ENCODE data around the gene ARHGAP45. TPM values are rescaled to one million over a fixed set of nuclear protein-coding genes. Genes with fewer than 3 reads are reported as not detected.

ARHGAP45 gene
- total RNA-seq, 2 experiments from 2014 or later = 861 to 878 TPM

DNA sequence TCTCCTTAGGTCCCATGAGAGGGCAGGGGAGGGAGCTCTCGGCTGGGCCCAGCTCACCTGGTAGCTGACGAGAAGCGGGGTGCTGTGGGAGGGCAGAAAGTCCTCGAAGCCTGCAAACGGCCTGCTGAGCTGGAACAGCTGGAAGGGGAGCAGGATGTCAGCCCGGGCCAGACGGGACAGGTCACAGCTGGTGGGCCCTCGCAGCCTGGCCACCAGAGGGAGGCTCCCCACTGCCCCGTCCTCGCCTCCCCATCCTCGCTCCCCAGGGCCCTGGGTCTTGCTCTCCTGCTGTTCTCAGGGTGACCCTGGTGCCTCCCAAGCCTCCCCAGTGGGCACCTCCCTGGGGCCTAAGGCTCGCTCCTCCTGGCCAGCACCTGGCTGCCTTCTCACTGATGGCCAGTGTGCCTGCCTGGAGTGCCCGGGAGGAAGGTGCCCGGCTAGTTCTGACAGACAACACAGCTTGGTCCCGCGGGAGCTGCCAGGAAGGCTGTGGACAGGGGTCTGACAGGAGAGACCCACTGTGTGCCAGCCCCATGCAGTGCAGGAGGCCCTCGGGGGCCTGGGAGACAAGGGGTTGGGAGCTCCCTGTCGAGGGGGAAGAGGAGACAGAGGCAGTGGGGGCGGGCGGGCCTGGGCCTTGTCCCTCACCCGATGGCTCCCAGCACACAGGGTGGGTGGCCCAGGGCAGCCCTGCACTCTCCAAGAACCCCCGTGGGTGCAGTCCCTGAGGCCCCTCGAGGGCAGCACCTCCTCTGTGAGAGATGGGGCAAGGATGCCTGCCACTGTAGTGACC lies 57.1 kb downstream of the ARHGAP45 start:
- no peak for DNase-seq
- Histone ChIP-seq H3K27me3 (ENCODE audit: control insufficient read depth in 1 of 2, insufficient read depth in 2 of 2, low read length in 2 of 2) (no peaks in the 10 kb centered on the region), H3K4me1 (ENCODE audit: insufficient read depth, low read length) (peaks cover 42% of the 10 kb centered on the region), H3K4me3 (ENCODE audit: low read length) (no peak overlapping the region), H3K36me3 (ENCODE audit: insufficient read depth, low read length) (peaks cover 89% of the 10 kb centered on the region), H3K27ac (ENCODE audit: low read depth in 1 of 2, low read length in 2 of 2) (no peak overlapping the region), H3K9me3 (ENCODE audit: control insufficient read depth in 1 of 2, insufficient read depth in 1 of 2, low read length in 2 of 2) (no peaks in the 10 kb centered on the region)
- Mint-ChIP-seq H3K36me3 (ENCODE audit: low read depth) (peaks cover 53% of the 10 kb centered on the region), H3K27me3 (no peaks in the 10 kb centered on the region), H3K4me1 (ENCODE audit: low read depth) (no peaks in the 10 kb centered on the region), H3K4me3 (no peak overlapping the region), H3K27ac (no peak overlapping the region), H3K9me3 (no peaks in the 10 kb centered on the region)
- TF ChIP-seq, protein P1, sequence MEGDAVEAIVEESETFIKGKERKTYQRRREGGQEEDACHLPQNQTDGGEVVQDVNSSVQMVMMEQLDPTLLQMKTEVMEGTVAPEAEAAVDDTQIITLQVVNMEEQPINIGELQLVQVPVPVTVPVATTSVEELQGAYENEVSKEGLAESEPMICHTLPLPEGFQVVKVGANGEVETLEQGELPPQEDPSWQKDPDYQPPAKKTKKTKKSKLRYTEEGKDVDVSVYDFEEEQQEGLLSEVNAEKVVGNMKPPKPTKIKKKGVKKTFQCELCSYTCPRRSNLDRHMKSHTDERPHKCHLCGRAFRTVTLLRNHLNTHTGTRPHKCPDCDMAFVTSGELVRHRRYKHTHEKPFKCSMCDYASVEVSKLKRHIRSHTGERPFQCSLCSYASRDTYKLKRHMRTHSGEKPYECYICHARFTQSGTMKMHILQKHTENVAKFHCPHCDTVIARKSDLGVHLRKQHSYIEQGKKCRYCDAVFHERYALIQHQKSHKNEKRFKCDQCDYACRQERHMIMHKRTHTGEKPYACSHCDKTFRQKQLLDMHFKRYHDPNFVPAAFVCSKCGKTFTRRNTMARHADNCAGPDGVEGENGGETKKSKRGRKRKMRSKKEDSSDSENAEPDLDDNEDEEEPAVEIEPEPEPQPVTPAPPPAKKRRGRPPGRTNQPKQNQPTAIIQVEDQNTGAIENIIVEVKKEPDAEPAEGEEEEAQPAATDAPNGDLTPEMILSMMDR (IDR thresholded peaks at IDR 0.05) = no peak
- ATAC-seq (ENCODE audit: poor library complexity) = no peak
- ChIA-PET CTCF (interaction anchor here (1.7 kb wide), 1 partner anchor 11 kb away, joined by 5 read pairs; no protein-coding TSS in a partner anchor), POLR2A (interaction anchor here (1.4 kb wide), 1 partner anchor 145 kb away, joined by 4 read pairs; the partner anchor contains the start of gene CIRBP)
- intact Hi-C loops (cut with DNase I, micrococcal nuclease) = no loop called here

DNA sequence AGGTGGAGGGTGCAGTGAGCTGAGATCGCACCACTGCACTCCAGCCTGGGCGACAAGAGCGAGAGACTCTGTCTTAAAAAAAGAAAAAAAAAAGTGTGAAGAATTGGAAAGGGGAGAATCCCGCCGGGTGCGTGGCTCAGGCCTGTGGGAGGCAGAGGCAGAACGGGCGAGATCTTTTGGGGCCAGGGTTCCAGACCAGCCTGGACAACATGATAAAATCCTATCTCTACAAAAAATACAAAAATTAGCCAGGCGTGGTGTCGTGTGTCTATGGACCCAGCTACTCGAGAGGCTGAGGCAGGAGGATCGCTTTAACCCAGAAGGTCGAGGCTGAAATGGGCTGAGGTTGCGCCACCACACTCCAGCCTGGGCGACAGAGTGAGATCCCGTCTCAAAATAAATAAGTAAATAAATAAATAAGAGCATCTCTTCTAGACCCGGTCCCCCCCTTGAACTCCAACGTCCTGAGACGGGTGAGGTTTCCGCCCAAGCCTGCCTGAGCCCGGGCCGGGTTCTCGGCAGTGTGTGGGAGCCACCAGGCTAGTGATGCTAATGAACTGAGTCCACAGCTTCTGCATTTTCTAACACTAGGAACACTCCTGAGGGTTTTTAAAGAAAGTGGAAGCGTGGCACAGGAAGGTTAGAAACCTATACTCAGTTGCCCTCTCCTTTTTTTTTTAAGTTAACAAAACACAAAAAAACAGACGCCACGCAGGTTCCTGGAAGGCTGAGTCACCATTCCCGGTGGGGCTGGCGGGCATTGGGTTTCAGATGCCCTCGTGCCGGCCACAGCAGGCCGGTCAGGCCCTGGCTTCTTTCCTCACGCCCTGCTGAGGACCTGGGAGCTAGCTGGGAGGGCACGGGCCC lies 58.9 kb downstream of the ARHGAP45 start:
- Mint-ChIP-seq H3K27me3 (no peaks in the 10 kb centered on the region), H3K9me3 (no peaks in the 10 kb centered on the region), H3K36me3 (ENCODE audit: low read depth) (peaks cover 45% of the 10 kb centered on the region), H3K4me1 (ENCODE audit: low read depth) (peaks cover 11% of the 10 kb centered on the region), H3K4me3 (no peak overlapping the region), H3K27ac (peak overlapping the region; percentile 47)
- DNase-seq (no peak), ATAC-seq (ENCODE audit: poor library complexity) (no peak)
- POLR2A ChIA-PET = no interaction called here
- H3K9me3 ChIP-seq (ENCODE audit: control insufficient read depth in 1 of 2, insufficient read depth in 1 of 2, low read length in 2 of 2) = no peaks in the 10 kb centered on the region
- H3K4me3 ChIP-seq (ENCODE audit: low read length) = no peak overlapping the region
- intact Hi-C loops (cut with DNase I, micrococcal nuclease) = no loop called here
- H3K27ac ChIP-seq (ENCODE audit: low read depth in 1 of 2, low read length in 2 of 2) = no peak overlapping the region
- H3K27me3 ChIP-seq (ENCODE audit: control insufficient read depth in 1 of 2, insufficient read depth in 2 of 2, low read length in 2 of 2) = no peaks in the 10 kb centered on the region
- CTCF ChIA-PET = no interaction called here
- TF ChIP-seq, protein P1 (IDR thresholded peaks at IDR 0.05) = no peak
- H3K36me3 ChIP-seq (ENCODE audit: insufficient read depth, low read length) = peaks cover 76% of the 10 kb centered on the region
- peaks cover 59% of the 10 kb centered on the region for H3K4me1 ChIP-seq (ENCODE audit: insufficient read depth, low read length)

DNA sequence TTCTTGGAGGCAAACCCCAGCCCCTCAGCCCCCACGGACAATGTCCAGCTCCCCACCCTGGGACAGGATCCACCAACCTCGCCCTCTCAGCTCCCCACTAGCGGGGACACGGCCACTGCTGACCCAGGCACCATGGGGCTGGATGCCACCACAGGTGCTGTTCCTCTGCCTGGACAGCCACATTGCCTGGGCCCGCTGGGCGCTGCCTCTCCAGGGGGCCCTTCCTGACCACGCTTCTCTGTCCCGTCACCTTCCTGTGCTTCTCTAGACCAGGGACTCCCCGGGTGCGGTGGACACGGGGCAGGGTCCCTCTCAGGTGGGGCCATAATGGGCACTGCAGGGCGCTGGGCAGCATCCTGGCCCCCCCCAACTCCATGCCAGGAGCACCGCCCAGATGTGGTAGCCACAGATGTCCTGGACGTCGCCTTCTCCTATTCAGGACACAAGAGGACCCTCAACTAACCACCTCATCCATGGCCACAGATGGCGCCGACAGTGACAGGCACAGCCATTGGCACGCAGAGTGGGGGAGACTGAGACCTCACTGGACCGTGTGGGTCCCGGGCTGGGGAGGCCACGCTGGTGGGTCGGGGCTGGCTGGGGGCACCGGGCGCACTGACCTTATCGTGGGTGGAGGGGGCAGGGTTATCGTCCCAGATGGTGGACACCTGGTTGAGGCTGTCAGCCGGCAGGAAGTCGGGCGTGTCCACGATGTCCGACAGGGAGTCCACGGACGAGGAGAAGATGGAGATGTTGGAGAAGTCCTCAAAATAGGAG lies 60.2 kb downstream of the ARHGAP45 start:
- H3K27ac Mint-ChIP-seq = peak overlapping the region; percentile 47

More for the DNA sequence above, 60.2 kb downstream of the ARHGAP45 start:
- POLR2A ChIA-PET = no interaction called here
- H3K4me1 Mint-ChIP-seq (ENCODE audit: low read depth) = peaks cover 18% of the 10 kb centered on the region
- H3K36me3 ChIP-seq (ENCODE audit: insufficient read depth, low read length) = peaks cover 62% of the 10 kb centered on the region
- no peaks in the 10 kb centered on the region for H3K27me3 Mint-ChIP-seq
- peaks cover 71% of the 10 kb centered on the region for H3K4me1 ChIP-seq (ENCODE audit: insufficient read depth, low read length)
- H3K4me3 Mint-ChIP-seq = no peak overlapping the region
- TF ChIP-seq, protein P1 (IDR thresholded peaks at IDR 0.05) = no peak
- no peaks in the 10 kb centered on the region for H3K9me3 Mint-ChIP-seq
- peaks cover 33% of the 10 kb centered on the region for H3K36me3 Mint-ChIP-seq (ENCODE audit: low read depth)
- ATAC-seq (ENCODE audit: poor library complexity) = no peak
- no peaks in the 10 kb centered on the region for H3K9me3 ChIP-seq (ENCODE audit: control insufficient read depth in 1 of 2, insufficient read depth in 1 of 2, low read length in 2 of 2)
- intact Hi-C loops (cut with DNase I, micrococcal nuclease) = no loop called here
- H3K4me3 ChIP-seq (ENCODE audit: low read length) = no peak overlapping the region
- H3K27ac ChIP-seq (ENCODE audit: low read depth in 1 of 2, low read length in 2 of 2) = no peak overlapping the region
- no peak for DNase-seq
- no peaks in the 10 kb centered on the region for H3K27me3 ChIP-seq (ENCODE audit: control insufficient read depth in 1 of 2, insufficient read depth in 2 of 2, low read length in 2 of 2)
- CTCF ChIA-PET = no interaction called here

All from CD4-positive, alpha-beta T cell (primary cell).